CD4-positive, alpha-beta T cell treated with Interleukin-17A for 4 hours (primary cell): ENCODE data around the gene PTEN.

ENCODE experiments used
- DNase-seq: peaks from one replicate; pipeline ENCODE4 v3.0.0-alpha.2; 2020; ENCODE audit warnings: mixed read lengths

Gene PTEN

GRCh38 chr10:87987206-87987605, 123.8 kb downstream of the PTEN start:
- no peak for DNase-seq

- DNase-seq = no peak
These were observed 128.5 kb downstream of the PTEN start for GRCh38 chr10:87991946-87992345.

GRCh38 chr10:88004451-88004850, 141.0 kb downstream of the PTEN start:
- no peak for DNase-seq

- DNase-seq = no peak
These were observed 142.8 kb downstream of the PTEN start for GRCh38 chr10:88006261-88006660.

- DNase-seq = no peak
These were observed 145.5 kb downstream of the PTEN start for GRCh38 chr10:88008866-88009470.

GRCh38 chr10:88012641-88013040, 149.2 kb downstream of the PTEN start:
- DNase-seq = no peak

- no peak for DNase-seq
These were observed 154.4 kb downstream of the PTEN start for GRCh38 chr10:88017781-88018180.

- DNase-seq = no peak
These were observed 156.3 kb downstream of the PTEN start for GRCh38 chr10:88019753-88020152.
